RWPE1 (cell line): Measurements from ENCODE around the gene JCAD.
"Not testable (repeated sequence)": the region's sequence is repeated elsewhere in the genome, so short reads cannot be mapped to it uniquely, and the experiment has no call there.

Experiments
- CTCF ChIA-PET: fragments of 350-600 bp; sonication (Branson Sonifier 250); formaldehyde crosslinking; extraction: SDS; loops from one replicate; lab custom pipeline; 2021; lab: Yijun Ruan, JAX
- POLR2A ChIA-PET: fragments of 400-600 bp; formaldehyde crosslinking; extraction: SDS; loops from one replicate; lab custom pipeline; 2020; ENCODE audit warnings: antibody characterized with exemption; ENCODE audit not compliant: low non-redundant PET; lab: Yijun Ruan, JAX
- DNase-seq: peaks from one replicate; pipeline ENCODE4 v3.0.0; 2012; ENCODE audit warnings: low spot score
- H3K27ac ChIP-seq: fragments of 450-650 bp; 2 replicates; pipeline ENCODE4 v1.5.1; 2017
- CTCF ChIP-seq: fragments of 450-650 bp; conservative IDR thresholded peaks from 2 replicates; pipeline ENCODE4 v1.5.1; 2017; ENCODE audit warnings: low read depth, mild to moderate bottlenecking

The JCAD gene

GRCh38 chr10:30014511-30014910 lies 44.9 kb downstream of the JCAD start:
- CTCF ChIA-PET: interaction anchor here (1.2 to 1.9 kb wide), 2 partner anchors 16 to 227 kb away, joined by 4 to 7 read pairs; no protein-coding TSS in a partner anchor
- TF ChIP-seq CTCF: no peak
- no peak overlapping the region for H3K27ac ChIP-seq
- POLR2A ChIA-PET: no interaction called here
- no peak for DNase-seq

- no peak for TF ChIP-seq CTCF
- H3K27ac ChIP-seq: no peak overlapping the region
- DNase-seq: no peak
- ChIA-PET POLR2A (no interaction called here), CTCF (interaction anchor here (1.2 kb wide), 1 partner anchor 15 kb away, joined by 4 read pairs; no protein-coding TSS in a partner anchor)
These were observed 45.6 kb downstream of the JCAD start for GRCh38 chr10:30013757-30014156.

- CTCF ChIA-PET: no interaction called here
- TF ChIP-seq CTCF: no peak
- H3K27ac ChIP-seq: no peak overlapping the region
- no peak for DNase-seq
- POLR2A ChIA-PET: no interaction called here
These were observed 47.3 kb downstream of the JCAD start for GRCh38 chr10:30011956-30012647.

GRCh38 chr10:30011396-30011795 lies 48.0 kb downstream of the JCAD start:
- ChIA-PET CTCF (interaction anchor here (0.6 kb wide), 1 partner anchor 277 kb away, joined by 4 read pairs; no protein-coding TSS in a partner anchor), POLR2A (no interaction called here)
- no peak for DNase-seq
- H3K27ac ChIP-seq: no peak overlapping the region
- TF ChIP-seq CTCF: no peak

- DNase-seq: no peak
- CTCF ChIA-PET: no interaction called here
- no peak overlapping the region for H3K27ac ChIP-seq
- POLR2A ChIA-PET: no interaction called here
- TF ChIP-seq CTCF: no peak
These were observed 52.0 kb downstream of the JCAD start for GRCh38 chr10:30007406-30007805.

GRCh38 chr10:30006410-30006809 lies 53.0 kb downstream of the JCAD start:
- no peak for TF ChIP-seq CTCF
- H3K27ac ChIP-seq: no peak overlapping the region
- DNase-seq: no peak
- POLR2A ChIA-PET: interaction anchor here (0.6 kb wide), 1 partner anchor 179 kb away, joined by 5 read pairs; no protein-coding TSS in a partner anchor
- CTCF ChIA-PET: no interaction called here

- CTCF ChIA-PET: interaction anchor here (0.7 to 1.2 kb wide), 2 partner anchors 130 to 269 kb away, joined by 4 read pairs; no protein-coding TSS in a partner anchor
- POLR2A ChIA-PET, H3K27ac ChIP-seq, DNase-seq: not testable (repeated sequence)
These were observed 54.3 kb downstream of the JCAD start for GRCh38 chr10:30005116-30005515.
